Measurements from ENCODE around the gene GTF2F2.

GRCh38 chr13:45300190-45300985 lies 180.1 kb downstream of the GTF2F2 start:
- no peak for TF ChIP-seq NR3C1 (IDR thresholded peaks at IDR 0.05)
- no peak for TF ChIP-seq CTCF (IDR thresholded peaks at IDR 0.05)
- no peak for TF ChIP-seq HDAC2 (IDR thresholded peaks at IDR 0.05)
- no peak for TF ChIP-seq JUN (IDR thresholded peaks at IDR 0.05)
- TF ChIP-seq CEBPB (IDR thresholded peaks at IDR 0.05) = no peak
- TF ChIP-seq GATA3 (IDR thresholded peaks at IDR 0.05; ENCODE audit: borderline replicate concordance) = no peak
- no peak for TF ChIP-seq POLR2A (IDR thresholded peaks at IDR 0.05; ENCODE audit: low read length)
- no peak for TF ChIP-seq MAX (IDR thresholded peaks at IDR 0.05)
- TF ChIP-seq ZFP36 (IDR thresholded peaks at IDR 0.05; ENCODE audit: borderline replicate concordance, partially characterized antibody) = no peak
- TF ChIP-seq RNF2 (IDR thresholded peaks at IDR 0.05; ENCODE audit: borderline replicate concordance, low read depth) = no peak
- TF ChIP-seq SMC3 (IDR thresholded peaks at IDR 0.05) = no peak
- no peak for TF ChIP-seq REST (IDR thresholded peaks at IDR 0.05)
- TF ChIP-seq CHD2 (IDR thresholded peaks at IDR 0.05; ENCODE audit: low read length, partially characterized antibody) = no peak
- TF ChIP-seq ZC3H11A (IDR thresholded peaks at IDR 0.05) = no peak

All from A549 (cell line).